ENCODE data around the gene KLHL35. TPM values are rescaled to one million over a fixed set of nuclear protein-coding genes. Genes with fewer than 3 reads are reported as not detected.

KLHL35 gene
- 0.82 to 1.5 TPM (median 0.89 TPM) in 5 replicates for total RNA-seq (2022; extraction: Qiagen RNA extraction)

DNA sequence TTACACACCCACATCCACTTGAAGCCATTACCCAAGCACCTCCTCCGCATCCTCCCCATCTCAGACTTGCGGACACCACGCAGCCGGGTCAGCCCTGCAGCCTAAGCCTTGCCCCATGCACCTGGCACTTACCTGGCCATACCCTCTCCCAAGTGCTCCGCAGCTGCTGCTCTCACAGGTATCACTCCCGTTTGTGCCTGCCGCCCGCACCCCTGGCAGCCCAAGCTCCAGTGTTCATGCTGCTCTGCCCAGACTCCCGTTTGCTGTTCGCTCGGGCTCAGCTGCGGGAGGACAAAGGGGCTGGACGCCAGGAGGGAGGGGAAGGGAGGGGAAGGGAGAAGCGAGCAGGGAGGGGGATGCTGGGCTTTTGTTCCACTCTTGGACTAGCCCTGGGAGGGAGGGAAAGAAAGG lies at the start of gene KLHL35:
KLHL35 (minus strand) TSS at position 293 of the 411 bp plus-strand sequence. CDS start 2,574 bp downstream, outside the sequence.

GRCh38 chr11:75399344-75400145 lies 33.5 kb downstream of the KLHL35 start, which contains the start of gene RPS3:
RPS3 (plus strand) TSS chr11:75399518; CDS start chr11:75399548, 30 bp downstream.

Other genes starting within 250 kb of the KLHL35 start
- gene TPBGL, start 192.4 kb downstream of the KLHL35 start, total RNA-seq (2022; extraction: Qiagen RNA extraction), result 0.09 to 0.28 TPM (median 0.14 TPM) in 5 replicates
- 10.3 to 19.3 TPM (median 17.6 TPM) in 5 replicates for gene ARRB1, start 81.5 kb downstream of the KLHL35 start, total RNA-seq (2022; extraction: Qiagen RNA extraction)
- gene RPS3, start 33.7 kb downstream of the KLHL35 start, total RNA-seq (2022; extraction: Qiagen RNA extraction), result 3,265 to 4,666 TPM (median 3,450 TPM) in 5 replicates
- 11.8 to 15.2 TPM (median 12.6 TPM) in 5 replicates for gene GDPD5, start 92.7 kb upstream of the KLHL35 start, total RNA-seq (2022; extraction: Qiagen RNA extraction)
- 80.0 to 90.3 TPM (median 86.9 TPM) in 5 replicates for gene SERPINH1, start 129.1 kb upstream of the KLHL35 start, total RNA-seq (2022; extraction: Qiagen RNA extraction)
- 1.1 to 2.1 TPM (median 2.1 TPM) in 5 replicates for gene MAP6, start 235.8 kb upstream of the KLHL35 start, total RNA-seq (2022; extraction: Qiagen RNA extraction)